Measurements from ENCODE around the gene CHDH.

DNA sequence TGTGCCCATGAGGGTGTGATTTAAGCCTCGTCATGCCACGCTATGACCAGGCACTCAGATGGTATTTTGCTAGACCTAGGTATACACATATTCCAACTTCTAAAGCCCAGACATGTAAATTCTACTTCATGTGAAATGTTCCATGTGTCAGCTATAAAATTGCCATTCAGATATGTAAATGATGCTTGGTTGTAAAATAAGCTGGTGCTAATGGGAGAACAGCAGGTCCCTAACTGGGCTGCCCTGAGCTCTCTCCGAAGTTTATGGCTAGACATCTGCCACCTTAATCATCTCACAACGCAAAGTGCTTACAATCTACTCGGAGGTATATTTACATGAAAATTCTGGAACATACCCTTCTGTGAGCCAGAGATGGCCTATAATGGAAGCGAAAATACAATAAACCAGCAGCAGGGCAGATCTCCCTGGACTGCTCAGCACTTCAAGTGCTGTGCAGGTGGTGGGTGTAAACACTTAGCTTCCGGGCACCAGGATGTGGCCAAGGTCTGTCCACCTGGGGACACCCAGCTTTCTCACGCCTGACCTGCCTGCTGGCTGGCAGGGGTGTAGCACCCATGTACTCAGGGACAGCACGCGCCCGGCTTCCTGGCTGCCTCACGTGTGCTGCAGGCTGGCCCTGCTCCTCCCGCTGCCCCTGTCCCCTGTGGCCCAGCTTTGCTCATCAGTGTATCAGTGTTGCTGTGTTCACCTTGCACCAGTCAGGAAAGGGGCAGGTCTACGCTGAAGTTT lies 82.0 kb downstream of the CHDH start:
- no peak for TF ChIP-seq POLR2A (IDR thresholded peaks at IDR 0.05; ENCODE audit: low read length)
- no peak for TF ChIP-seq GATA1 (IDR thresholded peaks at IDR 0.05; ENCODE audit: low read depth, low read length)
